Activated CD8-positive, alpha-beta memory T cell treated with anti-CD3 and anti-CD28 coated beads for 4 hours (primary cell): ENCODE results near the gene TUBB4A.
A peak's percentile ranks its signal among the peaks of the same experiment; 100 is the strongest.

Experiments used
- DNase-seq, 2 donors: peaks; one replicate each; pipeline ENCODE4 v3.0.0-alpha.2; 2020; ENCODE audit warnings: low read depth in 2 of 2

TUBB4A gene

GRCh38 chr19:6495947-6496346 lies 6.2 kb downstream of the TUBB4A start:
- no peak for DNase-seq

- DNase-seq, result no peak
Observed at GRCh38 chr19:6494438-6495036, 7.6 kb downstream of the TUBB4A start.

GRCh38 chr19:6491802-6492592 lies 10.1 kb downstream of the TUBB4A start:
- DNase-seq, result no peak

DNA sequence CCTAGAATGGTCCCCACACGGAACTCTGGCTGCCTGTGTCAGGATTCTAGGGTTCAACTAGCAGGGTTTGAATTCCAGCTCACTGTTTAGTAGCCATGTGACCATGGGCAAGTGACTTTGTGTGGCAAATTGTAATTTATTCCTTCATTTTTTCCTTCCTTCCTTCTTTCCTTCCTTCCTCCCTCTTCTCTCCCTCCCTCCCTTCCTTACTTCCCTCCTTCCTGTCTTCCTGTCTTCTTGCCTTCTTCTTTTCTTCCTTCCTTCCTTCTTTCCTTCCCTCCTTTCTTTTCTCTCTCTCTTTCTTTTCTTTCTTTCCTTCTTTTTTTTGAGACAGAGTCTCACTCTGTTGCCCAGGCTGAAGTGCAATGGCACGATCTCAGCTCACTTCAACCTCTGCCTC lies 12.0 kb downstream of the TUBB4A start:
- no peak for DNase-seq

DNA sequence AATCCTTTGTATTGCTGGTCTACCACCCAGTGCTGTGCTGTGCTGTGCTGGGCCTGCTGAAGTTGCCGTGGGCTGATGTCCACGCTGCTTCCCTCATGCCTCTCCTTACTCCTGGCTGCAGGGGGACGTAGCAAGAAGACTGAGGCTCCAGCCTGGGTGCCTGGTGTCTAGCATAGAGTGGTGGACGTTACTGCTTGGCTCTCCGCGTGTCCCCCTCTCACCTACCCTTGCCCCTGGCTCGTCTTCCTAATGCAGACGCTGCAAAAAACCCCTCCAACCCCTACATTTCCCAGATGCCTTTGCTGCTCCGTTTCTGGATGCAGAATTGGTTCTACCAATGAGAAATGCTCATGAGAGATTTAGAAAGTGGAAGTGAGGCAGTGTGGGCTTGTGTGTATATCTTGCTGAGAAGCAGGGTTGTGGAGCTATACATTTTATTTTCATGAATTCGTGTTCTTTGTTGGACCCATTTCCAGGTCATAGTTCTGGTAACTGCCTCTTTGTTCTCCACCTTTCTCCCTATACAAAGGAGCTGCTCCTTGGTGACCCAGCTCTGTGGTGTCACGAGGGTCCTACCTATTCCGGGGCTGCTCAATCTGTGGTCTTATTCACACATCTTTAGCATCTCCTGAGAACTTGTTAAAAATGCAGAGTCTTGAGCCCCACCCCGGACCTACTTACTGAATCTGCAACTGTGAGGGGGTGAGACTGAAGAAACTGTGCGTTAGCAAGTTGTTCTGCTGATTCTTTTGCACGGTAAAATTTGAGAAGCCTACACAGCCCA lies 12.6 kb downstream of the TUBB4A start:
- DNase-seq, result no peak

- no peak for DNase-seq
Observed at GRCh38 chr19:6484831-6485230, 17.3 kb downstream of the TUBB4A start.

DNA sequence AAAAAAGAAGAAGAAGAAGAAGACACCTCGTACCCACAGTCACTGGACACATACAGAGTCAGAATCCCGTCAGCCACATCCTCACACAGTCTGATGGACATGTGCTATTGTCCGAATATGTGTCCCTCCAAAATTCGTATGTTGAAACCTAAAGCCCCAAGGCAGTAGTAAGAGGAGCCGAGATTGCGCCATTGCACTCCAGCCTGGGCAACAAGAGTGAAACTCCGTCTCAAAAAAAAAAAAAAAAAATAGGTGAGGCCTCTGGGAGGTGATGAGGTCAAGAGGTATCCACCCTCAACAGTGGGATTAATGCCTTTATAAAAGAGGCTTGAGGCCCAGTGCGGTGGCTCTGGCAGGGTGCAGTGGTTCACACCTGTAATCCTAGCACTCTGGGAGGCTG lies 17.9 kb downstream of the TUBB4A start:
- no peak for DNase-seq

- DNase-seq, result no peak
Observed at GRCh38 chr19:6483235-6483634, 18.9 kb downstream of the TUBB4A start.

DNA sequence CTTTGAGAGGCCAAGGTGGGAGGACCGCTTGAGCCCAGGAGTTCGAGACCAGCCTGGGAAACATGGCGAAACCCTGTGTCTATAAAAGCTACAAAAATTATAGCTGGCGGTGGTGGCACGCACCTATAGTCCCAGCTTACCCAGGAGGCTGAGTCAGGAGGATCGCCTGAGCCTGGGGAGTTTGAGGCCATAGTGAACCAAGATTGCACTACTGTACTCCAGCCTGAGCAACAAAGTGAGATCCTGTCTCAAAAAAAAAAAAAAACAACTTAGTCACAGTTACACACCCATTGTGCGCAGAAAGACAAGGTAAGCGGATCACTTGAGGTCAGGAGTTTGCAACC lies 19.8 kb downstream of the TUBB4A start:
- no peak for DNase-seq

DNA sequence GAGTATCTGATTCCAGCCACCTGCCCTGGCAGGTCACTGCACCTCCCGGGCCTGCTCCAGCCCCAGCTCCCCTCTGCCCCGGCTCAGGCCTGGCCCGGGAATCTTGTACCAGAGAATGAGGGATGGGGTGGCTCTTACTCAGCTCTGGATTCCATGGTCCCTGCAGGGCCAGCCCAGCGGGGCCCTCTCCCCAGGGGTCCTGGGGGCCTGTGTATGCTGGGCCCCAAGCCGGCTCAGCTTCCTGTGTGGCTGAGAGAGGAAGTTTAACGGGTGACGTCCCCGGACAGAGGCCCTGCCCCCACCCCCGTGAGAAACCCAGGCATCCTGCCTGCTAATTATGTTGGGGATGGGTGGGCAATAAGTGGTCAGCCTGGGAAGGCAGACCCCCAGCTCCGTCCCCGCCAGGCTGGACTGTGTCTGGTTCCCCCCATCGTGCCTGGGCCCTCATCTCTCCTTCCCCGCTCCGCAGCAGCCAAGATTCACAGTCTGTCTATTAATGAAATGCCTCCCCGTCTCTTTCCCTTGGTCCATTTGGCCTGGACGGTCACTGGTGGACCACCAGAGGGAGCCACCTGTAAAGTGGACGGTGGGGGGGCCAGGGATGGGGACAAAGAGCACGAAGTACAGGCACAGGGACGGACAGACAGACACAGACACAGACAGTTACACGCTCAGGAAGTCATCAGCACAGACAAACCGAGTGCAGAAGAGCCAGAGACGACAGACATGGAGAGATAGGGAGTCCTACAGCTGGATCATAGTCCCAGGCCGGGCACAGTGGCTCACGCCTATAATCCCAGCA lies 20.4 kb downstream of the TUBB4A start, which contains the start of gene DENND1C:
Gene DENND1C (minus strand): TSS at position 247 of the 802 bp plus-strand sequence. CDS start 92 bp downstream, at position 155.
- DNase-seq, result peak in 1 of 2 donors; percentile 42

GRCh38 chr19:6480848-6481415 lies 21.2 kb downstream of the TUBB4A start:
- DNase-seq, result peak in 1 of 2 donors; percentile 30

- DNase-seq, result no peak
Observed at GRCh38 chr19:6479836-6480398, 22.2 kb downstream of the TUBB4A start.

- DNase-seq, result no peak
Observed at GRCh38 chr19:6478815-6479214, 23.3 kb downstream of the TUBB4A start.

DNA sequence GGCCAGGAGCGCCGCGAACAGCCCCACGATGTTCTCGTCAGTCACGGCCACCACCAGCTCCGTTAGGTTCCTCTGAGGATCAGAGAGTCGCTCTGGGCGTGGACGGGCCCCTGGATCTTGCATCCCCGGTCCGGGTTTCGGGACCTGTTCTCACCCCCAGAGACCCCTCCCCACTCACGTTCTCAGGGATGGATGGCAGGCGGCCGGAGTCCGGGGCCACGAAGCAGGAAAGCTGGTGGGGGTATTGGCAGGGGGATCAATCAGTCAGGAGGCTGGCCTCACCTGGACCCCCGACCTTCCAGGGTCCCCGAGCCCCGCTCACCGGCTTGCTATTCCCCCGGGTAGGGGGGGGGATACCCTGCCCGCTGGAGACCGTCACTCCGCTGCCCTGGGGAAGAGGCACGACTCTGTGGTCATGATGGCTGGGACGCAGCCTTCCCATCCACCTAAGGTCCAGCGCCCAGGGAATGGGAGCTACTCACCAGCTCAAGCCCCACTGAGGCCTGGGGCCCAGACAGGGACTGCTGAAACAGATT lies 25.1 kb downstream of the TUBB4A start:
- DNase-seq, result no peak

DNA sequence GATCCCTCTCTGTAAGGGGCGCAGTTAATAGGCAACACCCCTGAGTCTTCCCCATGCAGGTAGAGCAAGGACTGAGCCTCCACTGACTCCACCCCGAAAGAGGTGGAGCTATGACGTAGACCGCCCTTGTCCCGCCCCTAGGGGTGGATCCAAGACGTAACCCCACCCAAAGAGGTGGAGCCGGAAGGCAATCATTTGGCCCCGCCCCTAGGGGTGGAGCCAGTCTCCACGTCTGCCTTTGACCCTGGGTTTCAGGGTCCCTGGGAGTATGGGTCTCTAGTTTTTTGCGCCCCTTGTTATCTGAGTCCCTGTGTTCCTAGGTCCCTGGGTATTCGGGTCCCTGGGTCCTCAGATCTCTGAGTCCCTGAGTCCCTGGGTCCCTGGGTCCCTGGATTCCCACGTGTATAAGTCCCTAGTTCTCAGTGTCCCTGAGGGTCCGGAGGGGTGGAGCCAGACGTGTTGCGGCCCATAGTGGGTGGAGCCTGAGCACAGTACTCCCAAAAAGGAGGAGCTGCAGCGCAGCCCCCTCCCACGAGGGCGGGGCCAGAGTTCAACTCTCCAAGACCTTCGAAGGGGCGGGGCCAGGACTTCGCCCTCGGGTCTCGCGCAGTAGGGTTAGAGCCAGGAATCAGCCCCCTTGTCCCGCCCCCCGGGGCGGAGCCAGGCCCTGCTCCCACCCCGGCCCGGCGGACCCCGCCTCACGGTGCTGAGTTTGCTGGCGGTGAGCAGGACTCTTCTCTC lies 25.8 kb downstream of the TUBB4A start:
- DNase-seq, result no peak

- DNase-seq, result no peak
Observed at GRCh38 chr19:6475321-6476108, 26.6 kb downstream of the TUBB4A start.

DNA sequence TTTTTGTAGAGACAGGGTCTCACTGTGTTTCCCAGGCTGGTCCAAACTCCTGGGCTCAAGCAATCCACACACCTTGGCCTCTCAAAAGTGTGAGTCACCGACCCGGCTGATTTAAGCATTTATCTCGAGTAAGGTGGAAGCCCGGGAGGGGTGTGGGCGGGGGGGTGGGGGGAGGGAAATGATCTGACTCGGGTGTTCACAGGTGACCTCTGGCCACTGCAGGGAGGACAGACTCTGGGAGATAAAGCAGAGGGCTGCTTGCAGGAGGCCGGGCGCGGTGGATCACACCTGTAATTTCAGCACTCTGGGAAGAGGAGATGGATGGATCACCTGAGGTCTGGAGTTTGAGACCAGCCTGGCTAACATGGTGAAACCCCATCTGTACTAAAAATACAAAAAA lies 28.5 kb downstream of the TUBB4A start:
- no peak for DNase-seq

GRCh38 chr19:6472713-6473112 lies 29.4 kb downstream of the TUBB4A start:
- DNase-seq, result no peak

GRCh38 chr19:6471076-6471475 lies 31.0 kb downstream of the TUBB4A start:
- no peak for DNase-seq
